Endothelial cell of umbilical vein (primary cell): Measurements from ENCODE around the gene ITGA3. TPM values are rescaled to one million over a fixed set of nuclear protein-coding genes. Genes with fewer than 3 reads are reported as not detected.

Experiments
- BruUV-seq: library from RNA; stranded (reverse); fragments of 400-500 nt; replicated peaks from 2 replicates; lab custom pipeline; 2021; lab: Mats Ljungman, UMichigan
- CTCF ChIA-PET: fragments of 300-600, 350-600 bp; sonication (Branson Sonifier 250); formaldehyde crosslinking; loops from one replicate; lab custom pipeline; 2021; ENCODE audit warnings: antibody characterized with exemption, inconsistent platforms; lab: Charles Lee
- POLR2A ChIA-PET: fragments of 300-600, 350-600 bp; sonication (Branson Sonifier 250); formaldehyde crosslinking; loops from one replicate; lab custom pipeline; 2021; ENCODE audit warnings: antibody characterized with exemption, inconsistent platforms; lab: Charles Lee
- DNase-seq: peaks from one replicate; pipeline ENCODE4 v3.0.0-alpha.2; 2011; ENCODE audit warnings: low read depth, low spot score
- FAIRE-seq: peaks from 2 replicates; lab custom pipeline; 2011; peaks lifted over from hg19 to GRCh38; lab: Jason Lieb, UNC
- H2AFZ ChIP-seq: 2 replicates; pipeline ENCODE4 v1.6.0; 2012; ENCODE audit warnings: low read depth, low read length, control low read depth, inconsistent platforms
- H3K27ac ChIP-seq: 2 replicates; pipeline ENCODE4 v1.5.1; 2011; ENCODE audit warnings: low read depth, mild to moderate bottlenecking, control low read depth, low read length, moderate library complexity; ENCODE audit not compliant: insufficient read depth
- H3K27me3 ChIP-seq, 2 experiments: 2 replicates each; pipeline versions ENCODE4 v1.6.0 to v1.6.1; 2011; ENCODE audit warnings: low read length in 2 of 2, mixed read lengths in 1 of 2; ENCODE audit not compliant: control insufficient read depth in 2 of 2, insufficient read depth in 2 of 2
- H3K36me3 ChIP-seq, 2 experiments: 2 replicates in 1 of 2; 3 replicates in 1 of 2; pipeline ENCODE4 v1.5.1; 2011; ENCODE audit warnings: low read length in 2 of 2, mild to moderate bottlenecking in 1 of 2, moderate library complexity in 1 of 2; ENCODE audit not compliant: control insufficient read depth in 2 of 2, insufficient read depth in 2 of 2; ENCODE audit errors: extremely low read depth in 1 of 2
- H3K4me1 ChIP-seq: 3 replicates; pipeline ENCODE4 v1.5.1; 2011; ENCODE audit warnings: mild to moderate bottlenecking, low read length; ENCODE audit not compliant: control insufficient read depth, insufficient read depth; ENCODE audit errors: extremely low read depth
- H3K4me2 ChIP-seq: 2 replicates; pipeline ENCODE4 v1.6.1; 2011; ENCODE audit warnings: low read length, control low read depth, mixed read lengths; ENCODE audit not compliant: insufficient read depth
- H3K4me3 ChIP-seq, 3 experiments: fragments of 200-600 bp in 1 of 3; sonication (generic), shearing (Covaris generic) in 1 of 3; replicated peaks in 1 of 3; 2 replicates each; pipeline ENCODE4 v1.5.1; 2011 to 2016; ENCODE audit warnings: control low read depth in 3 of 3, low read length in 3 of 3, mild to moderate bottlenecking in 2 of 3, inconsistent platforms in 1 of 3, low read depth in 1 of 3, moderate library complexity in 1 of 3; ENCODE audit not compliant: insufficient read depth in 1 of 3
- H3K79me2 ChIP-seq: 2 replicates; pipeline ENCODE4 v1.6.0; 2012; ENCODE audit warnings: low read length, inconsistent platforms; ENCODE audit not compliant: control insufficient read depth, insufficient read depth
- H3K9ac ChIP-seq: replicated peaks from 2 replicates; pipeline ENCODE3; 2011; ENCODE audit warnings: low read length, control low read depth; ENCODE audit not compliant: insufficient read depth; ENCODE audit errors: extremely low read depth
- H3K9me1 ChIP-seq: replicated peaks from 3 replicates; pipeline ENCODE4 v1.6.0; 2011; ENCODE audit warnings: mild to moderate bottlenecking, low read length; ENCODE audit not compliant: control insufficient read depth, insufficient read depth; ENCODE audit errors: extremely low read depth
- H3K9me3 ChIP-seq: replicated peaks from 2 replicates; pipeline ENCODE4 v1.5.1; 2012; ENCODE audit warnings: low read length, inconsistent platforms; ENCODE audit not compliant: control insufficient read depth, insufficient read depth
- H4K20me1 ChIP-seq: replicated peaks from 2 replicates; pipeline ENCODE3; 2011; ENCODE audit warnings: mild to moderate bottlenecking, low read length; ENCODE audit not compliant: control insufficient read depth, insufficient read depth; ENCODE audit errors: extremely low read depth
- EZH2 ChIP-seq: IDR thresholded peaks from 2 replicates; pipeline ENCODE4 v1.6.1; 2012; ENCODE audit warnings: borderline replicate concordance, low read depth, mild to moderate bottlenecking, moderate library complexity, low read length, inconsistent platforms; ENCODE audit not compliant: severe bottlenecking
- FOS ChIP-seq: IDR thresholded peaks from 2 replicates; pipeline ENCODE4 v1.6.1; 2011; ENCODE audit warnings: mild to moderate bottlenecking, low read length, moderate library complexity, borderline replicate concordance; ENCODE audit not compliant: insufficient read depth
- GATA2 ChIP-seq: IDR thresholded peaks from 2 replicates; pipeline ENCODE4 v1.7.0; 2011; ENCODE audit warnings: low read depth, mild to moderate bottlenecking, moderate library complexity, mixed read lengths, low read length; ENCODE audit not compliant: insufficient read length, insufficient read depth
- JUN ChIP-seq: IDR thresholded peaks from 2 replicates; pipeline ENCODE4 v1.6.1; 2011; ENCODE audit warnings: borderline replicate concordance, low read depth; ENCODE audit not compliant: insufficient read length, insufficient read depth
- MYC ChIP-seq: IDR thresholded peaks from one replicate; pipeline ENCODE4 v1.6.1; 2011; ENCODE audit warnings: mild to moderate bottlenecking, low read depth, low read length
- POLR2A ChIP-seq: IDR thresholded peaks from 2 replicates; pipeline ENCODE4 v1.6.1; 2012; ENCODE audit warnings: low read depth, mild to moderate bottlenecking, control low read depth, low read length
- POLR2AphosphoS5 ChIP-seq: IDR thresholded peaks from 2 replicates; pipeline ENCODE4 v1.6.1; 2012; ENCODE audit warnings: low read depth, mild to moderate bottlenecking, control low read depth, low read length, moderate library complexity; ENCODE audit not compliant: insufficient read depth
- dilution Hi-C: fragments of 300-500 bp; cut with MboI; formaldehyde crosslinking; loops from one replicate; pipeline ENCODE4 v1.15.0; 2019; ENCODE audit warnings: low sequenced_read_pairs; ENCODE audit not compliant: extremely low pct_ligation_motif_present
- intact Hi-C: fragments of 100-400 bp; cut with micrococcal nuclease; formaldehyde crosslinking; loops from one replicate; pipeline ENCODE4 v1.10.0; 2022
- polyA plus RNA-seq, 4 experiments: library from polyadenylated mRNA; depleted of rRNA in 3 of 4; stranded (reverse) in 3 of 4; unstranded in 1 of 4; fragments of >200 nt; gene quantifications; 2 replicates each; pipeline versions ENCODE4 v1.2.1 to v1.2.3, GENCODE V29; 2011 to 2012; ENCODE audit warnings: missing spikeins in 1 of 4
- total RNA-seq: library from RNA; stranded (reverse); gene quantifications from 2 replicates; pipeline ENCODE4 v1.2.3, GENCODE V29; 2021
- TF ChIP-seq, protein P1 (sequence below): IDR thresholded peaks from 2 replicates; pipeline ENCODE4 v1.6.1; 2011; ENCODE audit not compliant: insufficient read depth, insufficient read length
- TF ChIP-seq, protein P2 (sequence below), 2 donors: IDR thresholded peaks; 1 replicate in 1 of 2; 2 replicates in 1 of 2; pipeline ENCODE4 v1.5.1; 2011; ENCODE audit warnings: low read length in 2 of 2, mild to moderate bottlenecking in 2 of 2, moderate library complexity in 2 of 2, control low read depth in 1 of 2, inconsistent platforms in 1 of 2, low read depth in 1 of 2; ENCODE audit not compliant: insufficient read depth in 1 of 2; ENCODE audit errors: extremely low read depth in 1 of 2

ITGA3 gene
- total and polyA plus RNA-seq, 2 donors (not counting 3 experiments of a cell fraction or from before 2014, with no cell fraction given), result 92.7 to 112 TPM

DNA sequence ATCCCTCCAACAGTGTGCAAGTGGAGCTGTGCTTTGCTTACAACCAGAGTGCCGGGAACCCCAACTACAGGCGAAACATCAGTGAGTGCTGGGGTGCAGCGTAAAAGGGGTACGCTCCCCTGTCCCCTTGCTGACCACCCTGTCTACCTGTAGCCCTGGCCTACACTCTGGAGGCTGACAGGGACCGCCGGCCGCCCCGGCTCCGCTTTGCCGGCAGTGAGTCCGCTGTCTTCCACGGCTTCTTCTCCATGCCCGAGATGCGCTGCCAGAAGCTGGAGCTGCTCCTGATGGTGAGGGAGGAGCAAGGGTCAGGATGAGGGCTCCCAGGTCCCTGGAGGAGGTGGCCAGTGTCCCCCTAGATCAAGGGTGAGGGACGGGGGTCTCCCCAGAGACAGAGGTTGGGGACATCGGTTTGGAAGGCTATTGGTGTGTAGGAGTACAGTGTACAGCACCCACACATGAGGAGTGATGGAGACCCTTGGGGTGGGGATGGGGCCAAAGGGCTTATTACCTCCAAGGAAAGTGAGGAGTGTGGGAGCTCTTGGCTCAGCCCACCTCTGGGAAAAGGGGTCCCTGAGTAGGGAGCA is 19.6 kb downstream of the ITGA3 start:
- H3K4me1 ChIP-seq, result no peaks in the 10 kb centered on the region
- dilution Hi-C loops (no loop called here), intact Hi-C loops (no loop called here)
- CTCF ChIA-PET, result interaction anchor here (1.1 to 7.8 kb wide), 2 partner anchors 19 to 48 kb away, joined by 4 to 84 read pairs; no protein-coding TSS in a partner anchor
- H3K27me3 ChIP-seq, result no peaks in the 10 kb centered on the region
- H3K27ac ChIP-seq, result no peak overlapping the region
- H4K20me1 ChIP-seq, result no peaks in the 10 kb centered on the region
- peaks cover 13 to 54% of the 10 kb centered on the region in 2 experiments for H3K36me3 ChIP-seq
- TF ChIP-seq, protein P1, sequence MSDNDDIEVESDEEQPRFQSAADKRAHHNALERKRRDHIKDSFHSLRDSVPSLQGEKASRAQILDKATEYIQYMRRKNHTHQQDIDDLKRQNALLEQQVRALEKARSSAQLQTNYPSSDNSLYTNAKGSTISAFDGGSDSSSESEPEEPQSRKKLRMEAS, result no peak
- TF ChIP-seq FOS (no peak), JUN (no peak), MYC (no peak), POLR2A (no peak), GATA2 (no peak), EZH2 (no peak), POLR2AphosphoS5 (no peak)
- TF ChIP-seq, protein P2, sequence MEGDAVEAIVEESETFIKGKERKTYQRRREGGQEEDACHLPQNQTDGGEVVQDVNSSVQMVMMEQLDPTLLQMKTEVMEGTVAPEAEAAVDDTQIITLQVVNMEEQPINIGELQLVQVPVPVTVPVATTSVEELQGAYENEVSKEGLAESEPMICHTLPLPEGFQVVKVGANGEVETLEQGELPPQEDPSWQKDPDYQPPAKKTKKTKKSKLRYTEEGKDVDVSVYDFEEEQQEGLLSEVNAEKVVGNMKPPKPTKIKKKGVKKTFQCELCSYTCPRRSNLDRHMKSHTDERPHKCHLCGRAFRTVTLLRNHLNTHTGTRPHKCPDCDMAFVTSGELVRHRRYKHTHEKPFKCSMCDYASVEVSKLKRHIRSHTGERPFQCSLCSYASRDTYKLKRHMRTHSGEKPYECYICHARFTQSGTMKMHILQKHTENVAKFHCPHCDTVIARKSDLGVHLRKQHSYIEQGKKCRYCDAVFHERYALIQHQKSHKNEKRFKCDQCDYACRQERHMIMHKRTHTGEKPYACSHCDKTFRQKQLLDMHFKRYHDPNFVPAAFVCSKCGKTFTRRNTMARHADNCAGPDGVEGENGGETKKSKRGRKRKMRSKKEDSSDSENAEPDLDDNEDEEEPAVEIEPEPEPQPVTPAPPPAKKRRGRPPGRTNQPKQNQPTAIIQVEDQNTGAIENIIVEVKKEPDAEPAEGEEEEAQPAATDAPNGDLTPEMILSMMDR (IDR thresholded peaks at IDR 0.05; ENCODE audit: extremely low read depth in 1 of 2, insufficient read depth in 1 of 2, low read depth in 1 of 2, low read length in 2 of 2), result no peak
- no peaks in the 10 kb centered on the region for H3K9me3 ChIP-seq
- FAIRE-seq, result no peak
- POLR2A ChIA-PET, result no interaction called here
- no TSS peak for BruUV-seq
- no peak overlapping the region for H3K4me3 ChIP-seq
- no peak for DNase-seq
- no peaks in the 10 kb centered on the region for H3K79me2 ChIP-seq
- H2AFZ ChIP-seq, result no peak overlapping the region
- H3K4me2 ChIP-seq, result no peak overlapping the region
- H3K9ac ChIP-seq, result no peak overlapping the region
- H3K9me1 ChIP-seq, result no peaks in the 10 kb centered on the region
